ENCODE results near the gene MBTPS2. TPM values are rescaled to one million over a fixed set of nuclear protein-coding genes. Genes with fewer than 3 reads are reported as not detected.

The MBTPS2 gene
- total RNA-seq, result 5.5 and 6.8 TPM in 2 replicates

DNA sequence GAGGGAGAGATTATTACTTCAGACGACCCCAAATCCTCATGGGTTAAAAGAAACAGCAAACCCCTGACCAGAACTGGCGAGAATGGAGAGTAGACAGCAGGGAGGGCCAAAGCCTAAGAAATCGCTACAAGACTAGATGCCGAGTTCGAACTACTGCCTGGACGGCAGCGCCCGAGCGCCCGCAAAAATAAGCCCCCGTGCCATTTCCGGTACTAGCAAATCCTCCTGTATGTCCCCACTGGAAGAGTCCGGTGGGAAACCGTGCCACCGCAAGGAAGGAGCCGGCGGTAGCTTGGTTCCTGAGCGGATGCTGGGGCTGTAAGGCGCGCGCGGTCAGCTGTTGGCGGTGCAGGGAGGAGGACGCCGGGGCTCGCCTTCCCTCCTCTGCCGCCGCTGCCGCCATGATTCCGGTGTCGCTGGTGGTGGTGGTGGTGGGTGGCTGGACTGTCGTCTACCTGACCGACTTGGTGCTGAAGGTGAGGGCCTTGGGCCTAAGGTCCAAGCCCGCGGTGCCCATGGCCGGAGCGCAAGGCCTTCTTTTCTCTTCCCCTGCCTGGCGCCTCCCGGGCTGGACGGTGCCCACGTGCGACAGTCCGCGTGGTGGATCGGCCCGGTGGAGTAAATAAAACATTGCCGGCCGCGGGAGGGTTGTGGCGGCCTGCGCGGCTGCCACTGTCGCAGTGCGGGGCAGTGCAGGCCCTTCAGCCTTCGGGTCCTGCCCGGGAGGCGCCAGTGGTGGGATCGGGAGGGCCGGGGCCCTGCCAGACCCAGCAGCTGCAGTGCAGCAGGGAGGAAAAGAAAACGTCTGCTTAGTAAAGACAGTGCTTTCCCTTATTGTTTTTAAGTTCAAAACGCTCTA is at the start of gene MBTPS2:
Gene MBTPS2, plus strand, starts transcription at position 284 of the 859 bp plus-strand sequence. Its CDS starts 118 bp downstream, at position 402.

DNA sequence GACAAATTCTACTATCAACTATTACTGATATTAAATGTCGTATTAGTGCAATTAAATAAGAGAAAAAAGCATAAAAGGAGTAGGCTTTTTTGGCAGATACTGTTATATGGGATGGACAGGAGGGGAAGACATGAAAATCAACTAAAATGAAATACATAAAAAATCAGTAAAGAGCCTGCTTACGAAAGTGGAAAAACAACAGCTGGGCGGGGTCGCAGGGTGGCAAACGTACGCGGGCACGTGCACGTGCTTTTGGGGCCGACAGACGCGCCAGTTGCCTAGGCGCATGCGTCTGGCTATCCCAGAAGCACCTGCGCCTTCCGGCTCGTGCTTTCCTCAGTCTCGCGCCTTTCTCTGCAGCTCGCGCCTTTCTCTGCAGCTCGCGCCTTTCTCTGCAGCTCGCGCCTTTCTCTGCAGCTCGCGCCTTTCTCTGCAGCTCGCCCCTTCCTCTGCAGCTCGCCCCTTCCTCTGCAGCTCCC is 16.6 kb downstream of the MBTPS2 start, which contains the start of gene YY2:
Gene YY2, plus strand, starts transcription at position 51 of the 479 bp plus-strand sequence. CDS start 498 bp downstream, outside the sequence.

Other genes with a start within 250 kb of the MBTPS2 start
- gene KLHL34, start 181.3 kb upstream of the MBTPS2 start, total RNA-seq, result not detected in 2 replicates
- not detected in 2 replicates for gene SMPX, start 81.5 kb upstream of the MBTPS2 start, total RNA-seq
- gene YY2, start 16.4 kb downstream of the MBTPS2 start, total RNA-seq, result 0.97 and 1.2 TPM in 2 replicates
- 291 and 301 TPM in 2 replicates for gene SMS, start 101.1 kb downstream of the MBTPS2 start, total RNA-seq
- gene PHEX, start 192.7 kb downstream of the MBTPS2 start, total RNA-seq, result 0.65 and 0.76 TPM in 2 replicates

Measured in epithelial cell of umbilical artery (primary cell).